Stimulated activated memory B cell treated with anti-CD40 and anti-IgM and Interleukin-4, amounts not matched to agents 10 μg/mL and 1 μg/mL and 100 μg/mL, for 72 hours (primary cell): ENCODE data around the gene CTAGE9.

Source experiments
- ATAC-seq: fragments of 150-1000 bp; cut with Tn5 transposase; 2 replicates; pipeline ENCODE4 v1.10.0; 2021
- H3K27ac Mint-ChIP-seq: one replicate; pipeline ENCODE4 v1.8.0; 2022; ENCODE audit warnings: mild to moderate bottlenecking, mixed read lengths
- H3K27me3 Mint-ChIP-seq: one replicate; pipeline ENCODE4 v1.8.0; 2022; ENCODE audit warnings: mixed read lengths
- H3K36me3 Mint-ChIP-seq: one replicate; pipeline ENCODE4 v1.8.0; 2022; ENCODE audit warnings: mixed read lengths
- H3K4me1 Mint-ChIP-seq: one replicate; pipeline ENCODE4 v1.8.0; 2022; ENCODE audit warnings: mixed read lengths
- H3K4me3 Mint-ChIP-seq: one replicate; pipeline ENCODE4 v1.8.0; 2022; ENCODE audit warnings: mild to moderate bottlenecking, moderate library complexity, mixed read lengths
- H3K9me3 Mint-ChIP-seq: one replicate; pipeline ENCODE4 v1.8.0; 2022; ENCODE audit warnings: mixed read lengths

The CTAGE9 gene

DNA sequence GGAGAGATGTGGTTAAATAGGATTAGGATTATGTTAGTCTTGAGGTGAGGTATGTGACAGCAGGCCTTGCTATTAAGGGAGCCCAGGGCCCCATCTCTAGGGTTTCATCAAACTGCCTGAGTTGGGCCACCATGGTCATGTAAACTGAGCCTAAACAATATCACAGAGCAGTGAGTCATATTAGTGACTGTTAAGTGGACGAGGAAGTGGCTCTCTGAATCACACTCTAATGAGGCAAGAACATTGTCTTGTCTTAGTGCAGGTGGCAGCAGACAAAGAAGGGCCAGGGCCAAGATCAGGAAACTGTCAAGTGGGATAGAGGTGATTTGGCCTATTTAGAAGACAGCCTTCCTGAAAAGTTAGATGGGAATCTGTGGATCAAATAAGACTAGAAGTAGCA lies 50.6 kb downstream of the CTAGE9 start:
- no peaks in the 10 kb centered on the region for H3K9me3 Mint-ChIP-seq
- ATAC-seq: peak; percentile 43

More for the DNA sequence above, 50.6 kb downstream of the CTAGE9 start:
- Mint-ChIP-seq H3K27ac (no peak overlapping the region), H3K36me3 (no peaks in the 10 kb centered on the region), H3K27me3 (no peaks in the 10 kb centered on the region), H3K4me1 (no peaks in the 10 kb centered on the region), H3K4me3 (no peak overlapping the region)
